VCaP (cell line): ENCODE measurements around the gene GFRA1.

Experiments used
- H3K27ac ChIP-seq: fragments of 450-650 bp; 2 replicates; pipeline ENCODE4 v1.5.1; 2017
- TF ChIP-seq, protein P1 (sequence below): fragments of 450-650 bp; conservative IDR thresholded peaks from 2 replicates; pipeline ENCODE4 v1.5.1; 2017; ENCODE audit warnings: mild to moderate bottlenecking, moderate library complexity

GFRA1 gene

DNA sequence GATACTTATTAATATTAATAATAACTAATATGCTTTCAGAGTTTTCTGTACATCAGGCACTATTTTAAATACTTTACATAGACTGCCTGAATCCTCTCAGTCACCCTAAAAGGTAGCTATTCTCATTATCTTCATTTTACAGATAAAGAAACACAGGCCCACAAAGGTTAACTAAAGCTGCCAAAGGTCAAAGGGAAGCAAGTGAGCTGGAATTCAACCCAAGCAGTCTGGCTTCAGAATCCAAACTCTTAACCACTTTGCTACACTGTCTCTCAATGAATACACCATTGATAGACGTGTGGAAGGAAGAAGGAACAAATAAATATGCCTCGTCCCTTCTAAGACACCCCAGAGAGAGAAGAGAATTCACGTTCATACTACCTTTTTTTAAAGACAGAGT lies 52.0 kb downstream of the GFRA1 start:
- TF ChIP-seq, protein P1, sequence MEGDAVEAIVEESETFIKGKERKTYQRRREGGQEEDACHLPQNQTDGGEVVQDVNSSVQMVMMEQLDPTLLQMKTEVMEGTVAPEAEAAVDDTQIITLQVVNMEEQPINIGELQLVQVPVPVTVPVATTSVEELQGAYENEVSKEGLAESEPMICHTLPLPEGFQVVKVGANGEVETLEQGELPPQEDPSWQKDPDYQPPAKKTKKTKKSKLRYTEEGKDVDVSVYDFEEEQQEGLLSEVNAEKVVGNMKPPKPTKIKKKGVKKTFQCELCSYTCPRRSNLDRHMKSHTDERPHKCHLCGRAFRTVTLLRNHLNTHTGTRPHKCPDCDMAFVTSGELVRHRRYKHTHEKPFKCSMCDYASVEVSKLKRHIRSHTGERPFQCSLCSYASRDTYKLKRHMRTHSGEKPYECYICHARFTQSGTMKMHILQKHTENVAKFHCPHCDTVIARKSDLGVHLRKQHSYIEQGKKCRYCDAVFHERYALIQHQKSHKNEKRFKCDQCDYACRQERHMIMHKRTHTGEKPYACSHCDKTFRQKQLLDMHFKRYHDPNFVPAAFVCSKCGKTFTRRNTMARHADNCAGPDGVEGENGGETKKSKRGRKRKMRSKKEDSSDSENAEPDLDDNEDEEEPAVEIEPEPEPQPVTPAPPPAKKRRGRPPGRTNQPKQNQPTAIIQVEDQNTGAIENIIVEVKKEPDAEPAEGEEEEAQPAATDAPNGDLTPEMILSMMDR = no peak

GRCh38 chr10:116216676-116217075 lies 56.3 kb downstream of the GFRA1 start:
- H3K27ac ChIP-seq = no peak overlapping the region
- TF ChIP-seq, protein P1 = no peak

More for the DNA sequence above, 52.0 kb downstream of the GFRA1 start:
- no peak overlapping the region for H3K27ac ChIP-seq

GRCh38 chr10:116215651-116216050 lies 57.4 kb downstream of the GFRA1 start:
- H3K27ac ChIP-seq = no peak overlapping the region
- TF ChIP-seq, protein P1 = no peak

- TF ChIP-seq, protein P1 = no peak
Measured at GRCh38 chr10:116211682-116212081, 61.3 kb downstream of the GFRA1 start.

GRCh38 chr10:116210588-116211346 lies 62.2 kb downstream of the GFRA1 start:
- no peak overlapping the region for H3K27ac ChIP-seq
- TF ChIP-seq, protein P1 = no peak

More at GRCh38 chr10:116211682-116212081, 61.3 kb downstream of the GFRA1 start:
- no peak overlapping the region for H3K27ac ChIP-seq

DNA sequence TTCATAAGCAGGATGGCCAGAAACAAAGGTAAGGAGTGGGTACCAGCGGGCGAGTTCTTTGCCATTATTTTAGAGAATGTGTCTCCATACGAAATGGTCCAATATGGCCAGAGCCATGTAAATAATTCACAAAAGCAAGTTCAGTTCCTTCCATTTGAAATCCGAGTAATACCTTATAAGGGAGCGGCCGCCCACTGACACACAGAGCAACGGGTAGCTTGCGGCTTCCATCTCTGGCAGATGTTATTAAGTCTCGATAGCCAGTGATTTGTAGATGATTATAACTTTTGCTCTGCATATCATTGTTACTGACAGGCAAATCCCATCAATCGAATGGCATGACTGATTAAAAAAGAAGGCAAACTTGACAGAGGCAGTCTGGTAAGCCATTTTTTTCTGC lies 63.2 kb downstream of the GFRA1 start:
- no peak overlapping the region for H3K27ac ChIP-seq
- TF ChIP-seq, protein P1 = no peak

DNA sequence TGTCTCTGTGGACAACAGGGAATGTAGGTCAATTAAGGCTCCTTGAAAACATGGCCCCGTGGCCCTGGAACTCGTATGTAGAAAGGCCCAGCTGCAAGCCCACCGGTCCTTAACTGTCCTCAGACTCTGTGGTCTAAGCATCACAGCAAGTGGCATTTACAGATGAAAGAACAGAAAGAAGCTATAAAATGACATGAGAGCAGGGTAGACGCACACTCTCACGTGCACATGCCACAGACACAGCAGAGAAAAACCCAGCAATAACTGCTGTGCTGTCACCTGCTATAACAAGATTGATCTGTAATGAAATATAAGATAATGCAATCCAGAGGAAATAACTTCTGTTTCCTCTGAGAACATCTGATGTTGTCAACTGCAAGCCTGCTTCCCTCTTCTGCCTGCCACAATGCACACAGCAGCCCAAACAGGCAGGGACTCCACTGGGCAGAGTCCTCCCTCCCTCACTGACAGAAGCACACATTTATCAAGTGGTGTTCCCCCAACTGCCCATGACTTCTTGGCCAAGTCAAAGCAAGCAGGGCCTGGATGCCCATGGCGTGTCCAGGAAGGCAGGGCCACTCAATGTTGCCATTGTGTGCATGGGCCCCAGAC lies 63.9 kb downstream of the GFRA1 start:
- no peak overlapping the region for H3K27ac ChIP-seq
- TF ChIP-seq, protein P1 = no peak
